GM21825 (cell line): ENCODE measurements around the gene C1QC.

Experiments used
- ATAC-seq: cut with Tn5 transposase; IDR thresholded peaks from one replicate; pipeline ENCODE4 v1.9.1; 2021; ENCODE audit warnings: mild to moderate bottlenecking, moderate library complexity; ENCODE audit not compliant: unreplicated experiment

Gene C1QC

GRCh38 chr1:22643381-22643780, at the start of gene C1QC:
Gene C1QC (plus strand): TSS chr1:22643633. CDS start chr1:22644024, 391 bp downstream.
- no peak for ATAC-seq

GRCh38 chr1:22594396-22594795, 49.0 kb upstream of the C1QC start:
- no peak for ATAC-seq

- ATAC-seq, result no peak
Measured at GRCh38 chr1:22595108-22595507, 48.3 kb upstream of the C1QC start.

- ATAC-seq, result no peak
Measured at GRCh38 chr1:22597301-22597965, 46.0 kb upstream of the C1QC start.

GRCh38 chr1:22597996-22598395, 45.4 kb upstream of the C1QC start:
- no peak for ATAC-seq

GRCh38 chr1:22598736-22599135, 44.7 kb upstream of the C1QC start:
- no peak for ATAC-seq

GRCh38 chr1:22600071-22600816, 43.2 kb upstream of the C1QC start:
- ATAC-seq, result no peak

GRCh38 chr1:22600817-22601605, 42.4 kb upstream of the C1QC start:
- ATAC-seq, result no peak

- no peak for ATAC-seq
Measured at GRCh38 chr1:22601610-22602009, 41.8 kb upstream of the C1QC start.

GRCh38 chr1:22602060-22602740, 41.2 kb upstream of the C1QC start:
- ATAC-seq, result no peak

GRCh38 chr1:22606161-22606560, 37.3 kb upstream of the C1QC start:
- no peak for ATAC-seq

GRCh38 chr1:22607154-22607553, 36.3 kb upstream of the C1QC start:
- no peak for ATAC-seq

- ATAC-seq, result no peak
Measured at GRCh38 chr1:22608361-22608760, 35.1 kb upstream of the C1QC start.

- no peak for ATAC-seq
Measured at GRCh38 chr1:22609291-22609690, 34.1 kb upstream of the C1QC start.

- ATAC-seq, result no peak
Measured at GRCh38 chr1:22611530-22611947, 31.9 kb upstream of the C1QC start.

GRCh38 chr1:22612671-22613571, 30.5 kb upstream of the C1QC start:
- ATAC-seq, result no peak

- ATAC-seq, result no peak
Measured at GRCh38 chr1:22613572-22613918, 29.9 kb upstream of the C1QC start.

- no peak for ATAC-seq
Measured at GRCh38 chr1:22613951-22614350, 29.5 kb upstream of the C1QC start.

- no peak for ATAC-seq
Measured at GRCh38 chr1:22615886-22616285, 27.5 kb upstream of the C1QC start.

- no peak for ATAC-seq
Measured at GRCh38 chr1:22616571-22616970, 26.9 kb upstream of the C1QC start.
